CMK (cell line): Measurements from ENCODE around the gene DACT3.
A peak's percentile ranks its signal among the peaks of the same experiment; 100 is the strongest.

Experiments
- DNase-seq: peaks from one replicate; pipeline ENCODE4 v3.0.0-alpha.2; 2010; ENCODE audit warnings: low read depth

DACT3 gene, protein sequence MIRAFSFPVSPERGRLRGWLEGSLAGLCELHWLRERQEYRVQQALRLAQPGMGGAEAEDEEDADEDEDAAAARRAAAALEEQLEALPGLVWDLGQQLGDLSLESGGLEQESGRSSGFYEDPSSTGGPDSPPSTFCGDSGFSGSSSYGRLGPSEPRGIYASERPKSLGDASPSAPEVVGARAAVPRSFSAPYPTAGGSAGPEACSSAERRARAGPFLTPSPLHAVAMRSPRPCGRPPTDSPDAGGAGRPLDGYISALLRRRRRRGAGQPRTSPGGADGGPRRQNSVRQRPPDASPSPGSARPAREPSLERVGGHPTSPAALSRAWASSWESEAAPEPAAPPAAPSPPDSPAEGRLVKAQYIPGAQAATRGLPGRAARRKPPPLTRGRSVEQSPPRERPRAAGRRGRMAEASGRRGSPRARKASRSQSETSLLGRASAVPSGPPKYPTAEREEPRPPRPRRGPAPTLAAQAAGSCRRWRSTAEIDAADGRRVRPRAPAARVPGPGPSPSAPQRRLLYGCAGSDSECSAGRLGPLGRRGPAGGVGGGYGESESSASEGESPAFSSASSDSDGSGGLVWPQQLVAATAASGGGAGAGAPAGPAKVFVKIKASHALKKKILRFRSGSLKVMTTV

DNA sequence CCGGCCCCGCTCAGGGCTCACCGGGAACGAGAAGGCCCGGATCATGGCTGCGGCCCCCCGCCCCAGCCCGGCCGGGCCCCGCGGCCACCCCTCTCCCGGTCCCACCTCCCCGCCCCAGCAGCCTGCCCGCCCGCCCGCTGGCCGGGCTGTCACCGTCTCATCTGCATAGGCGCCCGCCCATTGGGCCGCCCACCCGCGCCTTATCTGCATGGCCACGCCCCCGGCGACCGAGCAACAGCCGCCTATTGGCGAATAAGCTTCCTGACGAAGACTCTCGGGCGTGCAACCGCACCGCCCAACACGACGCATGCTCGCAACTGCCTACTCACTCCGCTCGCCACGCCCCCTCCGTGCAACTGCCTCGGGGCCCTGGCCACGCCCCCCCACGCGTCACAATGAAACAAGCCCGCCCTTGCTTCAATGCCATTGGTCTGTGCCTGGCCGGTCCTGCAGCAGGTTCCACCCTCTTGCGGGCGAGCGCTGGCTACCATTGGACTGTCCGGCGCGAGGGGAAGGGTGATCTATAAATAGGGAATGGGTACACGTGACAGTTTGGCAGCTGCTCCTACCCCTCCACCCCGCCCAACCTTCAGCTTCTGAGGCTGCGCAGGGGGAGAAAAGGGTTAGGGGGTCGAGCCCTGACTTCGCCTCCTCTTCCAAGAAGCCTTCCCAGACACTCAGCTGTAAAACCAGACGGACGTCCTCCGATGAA is at the start of gene DACT3:
DACT3 (minus strand) TSS at position 163 of the 712 bp plus-strand sequence; CDS start at position 45, 118 bp downstream.
- peak; percentile 100 for DNase-seq

DNA sequence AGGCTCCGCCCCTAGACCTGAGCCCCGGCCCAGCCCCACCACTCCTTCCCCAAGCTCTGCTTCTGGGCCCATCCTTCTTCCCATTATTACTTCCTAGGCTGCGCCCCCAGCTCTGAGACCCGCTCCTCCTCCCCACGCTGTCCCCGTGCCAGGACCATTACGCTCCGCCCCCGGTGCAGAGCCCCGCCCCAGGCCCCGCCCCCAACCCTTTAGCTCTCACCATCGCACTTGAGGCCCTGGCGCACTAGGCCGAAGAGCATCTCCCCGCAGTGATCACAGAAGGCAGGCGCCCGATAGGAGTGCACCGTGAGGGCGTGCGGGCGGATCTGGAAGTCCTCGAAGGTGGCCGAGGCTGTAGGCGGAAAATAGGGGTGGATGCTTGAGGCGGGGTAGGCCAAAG is 49.7 kb upstream of the DACT3 start:
- no peak for DNase-seq

DNA sequence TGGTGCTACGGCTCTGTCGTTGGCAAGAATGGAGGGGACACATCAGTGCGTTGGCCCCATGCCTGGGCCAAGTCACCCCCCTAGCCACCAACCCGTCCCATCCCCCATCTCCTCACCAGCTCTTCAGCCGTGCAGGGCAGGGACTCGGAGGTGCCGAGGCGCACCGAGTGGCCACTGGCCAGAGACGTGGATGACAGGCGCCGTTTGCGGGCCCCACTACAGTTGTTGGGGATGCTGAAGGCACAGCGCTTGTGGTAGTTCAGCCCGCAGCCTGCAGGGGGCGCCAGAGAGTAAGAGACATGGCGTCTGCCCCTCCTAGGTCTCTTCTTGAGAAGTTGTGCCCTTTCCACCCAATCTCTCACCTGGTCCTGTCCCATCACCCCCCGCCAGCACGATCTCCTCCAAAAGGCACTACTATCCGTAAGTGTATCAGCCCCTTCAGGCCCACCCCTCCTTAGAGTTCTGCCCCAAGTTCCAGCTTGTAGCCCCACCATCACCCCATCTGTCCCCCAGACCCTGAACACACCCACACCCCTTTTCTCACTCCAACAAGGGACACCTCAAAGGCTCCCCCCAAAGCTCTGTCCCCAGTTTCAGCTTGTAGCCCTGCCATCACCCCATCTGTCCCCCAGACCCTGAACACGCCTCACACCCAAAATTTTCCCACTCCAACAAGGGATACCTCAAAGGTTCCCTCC is 43.5 kb upstream of the DACT3 start:
- no peak for DNase-seq

DNA sequence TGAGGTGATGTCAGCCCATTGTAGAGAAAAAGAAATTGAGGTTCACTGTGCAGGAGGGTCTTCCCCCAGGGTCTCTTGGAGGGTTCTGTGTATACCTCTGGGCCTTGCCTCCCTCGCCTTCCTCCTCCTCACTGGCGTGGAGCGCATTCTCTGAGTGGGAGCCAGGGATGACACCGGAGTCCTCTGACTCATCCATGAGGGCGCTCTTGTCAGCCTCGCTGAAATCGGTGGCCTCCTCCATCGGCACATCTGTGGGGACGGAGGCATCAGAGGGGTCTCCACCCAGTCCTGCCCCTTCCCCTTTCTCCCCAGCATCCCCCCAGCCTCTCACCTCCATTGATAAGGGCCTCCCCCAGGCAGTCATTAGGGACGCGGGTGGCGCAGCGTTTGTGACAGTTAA is 39.7 kb upstream of the DACT3 start:
- no peak for DNase-seq

DNA sequence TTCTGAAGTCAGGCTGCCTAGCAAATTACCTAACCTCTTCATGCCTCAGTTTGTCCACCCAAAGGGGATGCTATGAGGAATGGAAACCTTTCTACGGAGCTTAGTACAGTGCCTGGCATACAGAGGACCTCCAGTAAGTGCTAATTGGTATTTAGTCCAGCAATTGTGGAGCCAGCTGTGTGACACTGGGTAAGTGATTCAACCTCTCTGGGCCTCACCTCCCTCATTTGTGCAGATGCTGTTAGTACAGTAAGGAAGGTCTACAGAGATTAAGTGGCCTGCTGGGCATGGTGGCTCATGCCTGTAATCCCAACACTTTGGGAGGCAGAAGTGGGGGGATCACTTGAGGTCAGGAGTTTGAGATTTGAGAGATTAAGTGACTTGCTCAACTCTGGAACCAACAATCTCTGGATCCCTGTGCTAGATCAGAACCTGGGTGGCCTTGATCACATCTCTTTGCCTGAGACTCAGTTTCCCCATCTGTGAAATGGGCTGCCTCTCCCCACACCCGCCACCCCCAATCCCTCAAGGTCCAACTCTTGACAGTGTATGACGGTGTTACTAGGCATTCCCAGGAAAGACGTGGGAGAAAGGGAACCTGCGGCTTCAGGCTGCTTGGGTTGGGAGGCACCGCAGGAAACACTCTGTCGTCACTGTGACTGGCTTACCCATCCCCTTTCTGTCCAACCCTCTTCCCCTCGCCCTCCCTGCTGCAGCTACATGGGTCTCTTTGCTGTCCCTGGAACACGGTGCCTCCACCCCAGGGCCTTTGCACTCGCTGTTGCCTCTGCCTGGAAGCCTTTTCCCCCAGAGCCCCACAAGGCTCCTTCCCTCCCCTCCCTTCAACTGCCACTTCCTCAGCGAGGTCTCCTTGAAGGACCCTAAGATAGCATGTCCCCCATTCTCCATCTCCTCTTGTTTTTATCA is 37.7 kb upstream of the DACT3 start:
- DNase-seq, result no peak

DNA sequence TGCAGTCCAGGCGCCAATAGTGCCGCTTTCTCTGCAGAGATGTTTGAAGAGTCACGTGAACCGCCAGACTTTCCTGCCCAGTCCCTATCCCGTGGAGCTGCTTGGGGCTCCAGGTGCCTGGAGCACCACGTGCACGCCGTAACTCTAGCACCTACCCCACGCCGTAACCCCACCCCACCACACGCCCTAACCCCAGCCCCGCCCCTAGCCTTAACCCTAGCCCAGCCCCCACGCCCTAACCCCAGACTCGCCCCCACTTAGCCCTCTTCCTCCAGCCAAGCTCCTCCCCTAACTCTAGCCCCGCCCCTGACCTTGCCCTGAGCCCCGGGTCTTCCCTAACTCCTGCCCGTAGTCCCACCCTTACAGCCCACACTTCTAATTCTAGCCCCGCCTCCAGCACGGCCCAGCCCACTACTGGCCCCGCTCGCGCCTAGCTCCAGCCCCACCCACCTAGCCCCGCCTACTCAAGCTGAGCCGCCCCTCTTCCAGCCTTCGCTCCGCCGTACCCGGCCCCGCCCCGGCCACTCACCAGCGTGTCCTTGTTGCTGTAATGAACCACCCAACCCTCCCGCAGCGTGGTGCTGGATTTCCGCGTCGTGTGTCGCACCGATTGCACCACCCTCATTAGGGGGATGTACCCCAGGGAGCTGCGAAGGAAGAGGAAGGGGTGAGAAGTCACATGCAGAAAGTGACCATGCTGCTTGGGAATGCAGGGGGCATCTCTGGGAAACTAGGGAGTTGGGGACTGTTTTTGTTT is 36.4 kb upstream of the DACT3 start:
- peak; percentile 99 for DNase-seq

DNA sequence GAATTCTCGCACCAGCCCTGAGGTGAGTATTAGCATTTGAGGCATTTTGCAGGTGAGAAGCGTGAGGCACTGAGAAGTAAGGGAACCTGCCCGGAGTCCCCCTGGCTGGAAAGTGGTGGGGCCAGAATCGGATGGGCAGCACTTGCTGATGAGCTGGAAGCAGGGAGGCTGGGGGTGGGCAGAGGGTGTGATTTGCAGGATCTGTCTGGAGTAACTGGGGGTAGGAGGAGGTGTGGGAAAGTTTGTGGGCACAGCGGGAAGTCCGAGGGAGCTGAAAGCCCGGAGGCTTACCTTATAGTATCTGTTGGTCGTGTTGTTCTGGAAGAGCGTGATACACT is 35.9 kb upstream of the DACT3 start:
- DNase-seq, result no peak

DNA sequence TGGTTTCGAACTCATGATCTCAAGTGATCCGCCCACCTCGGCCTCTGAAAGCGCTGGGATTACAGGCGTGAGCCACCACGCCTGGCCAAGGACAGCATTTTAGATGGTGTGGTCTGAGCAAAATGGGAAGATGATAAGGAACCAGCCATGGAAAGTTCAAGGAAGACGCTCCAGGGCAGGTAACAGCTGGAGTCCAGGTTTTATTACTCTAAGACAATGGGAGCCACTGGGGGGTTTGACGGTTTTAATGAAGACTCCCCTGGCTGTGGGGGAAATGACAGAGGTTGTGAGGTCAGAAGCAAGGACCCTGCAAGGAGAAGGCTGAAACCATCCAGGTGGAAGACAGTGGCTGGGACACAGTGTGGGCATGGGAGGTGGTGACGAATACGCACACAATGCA is 35.1 kb upstream of the DACT3 start:
- no peak for DNase-seq

DNA sequence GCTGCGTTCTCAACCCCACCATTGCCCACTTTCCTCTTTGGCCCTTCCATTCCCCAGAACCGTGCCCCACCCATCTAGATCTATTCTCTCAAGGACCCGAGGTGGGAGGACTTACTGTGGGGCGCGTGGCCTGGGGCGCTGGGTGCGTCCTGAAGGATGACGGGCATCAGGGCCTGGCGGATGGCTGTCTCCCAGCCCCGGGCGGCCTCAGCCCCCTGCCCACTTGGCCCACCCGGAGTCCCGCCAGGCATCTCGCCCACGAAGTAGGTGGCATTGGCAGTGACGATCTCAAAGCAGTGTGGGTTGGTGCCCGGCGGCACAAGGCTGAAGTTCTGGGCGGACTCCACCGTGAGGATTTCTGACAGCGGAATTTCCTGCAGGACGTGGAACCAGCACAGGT is 32.8 kb upstream of the DACT3 start:
- DNase-seq, result no peak

DNA sequence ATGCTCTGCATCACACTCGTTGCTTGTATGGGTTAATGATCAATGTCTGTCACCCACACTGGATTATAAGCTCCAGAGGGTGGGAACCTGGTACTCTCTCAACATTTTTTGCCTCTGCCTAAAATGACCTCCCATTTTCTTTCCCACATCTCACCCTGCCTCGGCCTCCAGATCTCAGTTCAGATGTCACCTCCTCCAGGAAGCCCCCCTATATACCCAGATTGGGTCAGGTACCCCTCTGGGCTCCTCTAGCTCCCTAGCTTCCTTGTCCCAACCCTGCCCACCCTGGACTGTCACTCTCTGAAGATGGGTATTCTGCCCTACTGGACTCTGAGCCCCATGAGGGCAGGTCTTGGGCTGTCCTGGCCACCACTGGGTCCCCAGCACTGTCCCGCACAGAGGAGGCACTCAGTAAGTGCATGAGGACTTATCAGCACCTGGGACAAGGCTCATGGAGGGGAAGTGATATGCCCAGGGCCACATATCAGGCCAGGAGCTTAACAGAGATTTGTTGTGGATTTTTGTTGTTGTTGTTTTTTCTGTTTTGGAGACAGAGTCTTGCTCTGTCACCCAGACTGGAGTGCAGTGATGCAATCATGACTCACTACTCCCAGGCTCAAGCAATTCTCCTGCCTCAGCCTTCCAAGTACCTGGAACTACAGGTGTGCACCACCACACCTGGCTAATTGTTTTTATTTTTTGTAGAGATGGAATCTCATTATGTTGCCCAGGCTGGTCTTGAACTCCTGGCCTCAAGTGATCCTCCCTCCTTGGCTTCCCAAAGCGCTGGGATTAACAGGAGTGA is 32.1 kb upstream of the DACT3 start:
- DNase-seq, result no peak

DNA sequence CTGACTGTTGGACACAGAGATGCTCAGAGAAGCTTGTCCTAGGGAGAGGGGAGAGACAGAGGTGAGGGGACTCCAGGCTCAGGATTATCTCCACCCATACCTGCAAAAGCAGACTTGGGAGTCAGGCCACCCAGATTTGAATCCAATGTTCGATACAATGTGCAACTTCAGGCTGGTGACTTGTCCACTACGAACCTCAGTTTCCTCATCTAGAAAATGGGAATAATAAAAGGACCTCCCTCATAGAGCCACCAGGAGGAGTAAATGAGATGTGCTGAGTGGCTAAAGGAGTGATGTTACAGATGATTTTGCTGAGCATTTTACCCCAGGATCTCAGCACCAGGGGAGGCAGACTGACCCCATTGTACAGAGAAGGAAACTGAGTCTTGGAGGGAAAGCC is 31.0 kb upstream of the DACT3 start:
- DNase-seq, result no peak

DNA sequence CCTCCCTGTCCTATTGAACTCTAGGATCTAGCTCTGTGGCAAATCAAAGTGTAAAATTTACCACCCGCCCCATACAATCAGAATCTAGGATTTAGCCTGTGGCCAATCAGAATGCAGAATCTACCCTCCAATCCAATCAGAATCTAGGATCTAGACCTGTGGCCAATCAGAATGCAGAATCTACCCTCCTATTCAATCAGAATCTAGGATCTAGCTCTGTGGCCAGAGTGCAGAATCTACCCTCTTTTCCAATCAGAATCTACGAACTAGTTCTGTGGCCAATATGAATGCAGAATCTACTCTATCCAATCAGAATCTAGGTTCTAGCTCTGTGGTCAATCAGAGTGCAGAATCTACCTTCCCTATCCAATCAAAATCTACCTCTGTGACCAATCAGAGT is 30.1 kb upstream of the DACT3 start:
- no peak for DNase-seq

DNA sequence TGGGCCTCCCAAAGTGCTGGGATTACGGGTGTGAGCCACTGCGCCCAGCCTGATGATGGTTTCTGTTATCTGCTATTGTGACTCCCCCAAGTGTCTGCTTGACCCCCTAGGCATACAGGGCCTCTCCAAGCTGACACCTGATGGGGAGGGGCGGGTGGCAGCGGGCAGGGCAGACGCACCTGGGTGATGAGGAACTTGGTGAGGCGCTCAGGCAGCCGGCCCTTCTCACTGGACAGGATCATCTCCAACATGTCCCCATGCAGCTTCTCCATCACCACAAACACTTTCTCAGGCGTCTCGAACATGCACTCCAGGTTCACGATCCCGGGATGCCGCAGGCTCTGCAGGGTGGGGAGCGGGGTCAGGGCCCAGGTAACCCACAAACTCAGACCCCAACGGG is 28.4 kb upstream of the DACT3 start:
- no peak for DNase-seq

DNA sequence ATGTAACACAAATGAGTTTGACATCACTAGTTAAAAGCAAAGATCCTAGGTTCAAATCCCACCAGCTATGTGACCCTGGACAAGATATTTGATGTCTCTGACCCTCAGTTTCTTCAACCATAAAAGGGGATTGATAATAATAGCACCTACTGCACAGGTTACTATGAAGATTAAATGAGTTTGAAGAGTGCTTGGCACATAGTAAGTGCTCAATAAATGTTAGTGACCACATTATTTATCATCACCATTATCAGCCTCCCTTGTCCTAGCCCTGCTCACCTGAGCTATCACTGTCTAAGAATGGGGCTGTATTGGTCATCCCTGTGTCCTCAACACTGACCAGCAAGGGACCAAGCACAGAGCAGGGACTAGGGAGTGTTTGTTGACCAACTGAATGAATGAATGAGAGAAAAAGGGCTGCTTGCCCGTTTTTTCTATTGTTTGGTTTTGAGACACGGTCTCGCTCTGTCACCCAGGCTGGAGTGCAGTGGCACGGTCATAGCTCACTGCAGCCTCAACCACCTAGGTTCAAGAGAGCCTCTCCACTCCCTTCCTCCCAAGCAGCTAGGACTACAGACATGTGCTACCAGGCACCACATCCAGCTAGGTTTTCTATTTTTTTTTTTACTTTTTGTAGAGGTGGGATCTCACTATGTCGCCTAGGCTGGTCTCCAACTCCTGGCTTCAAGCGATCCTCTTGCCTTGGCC is 26.6 kb upstream of the DACT3 start:
- DNase-seq, result no peak

DNA sequence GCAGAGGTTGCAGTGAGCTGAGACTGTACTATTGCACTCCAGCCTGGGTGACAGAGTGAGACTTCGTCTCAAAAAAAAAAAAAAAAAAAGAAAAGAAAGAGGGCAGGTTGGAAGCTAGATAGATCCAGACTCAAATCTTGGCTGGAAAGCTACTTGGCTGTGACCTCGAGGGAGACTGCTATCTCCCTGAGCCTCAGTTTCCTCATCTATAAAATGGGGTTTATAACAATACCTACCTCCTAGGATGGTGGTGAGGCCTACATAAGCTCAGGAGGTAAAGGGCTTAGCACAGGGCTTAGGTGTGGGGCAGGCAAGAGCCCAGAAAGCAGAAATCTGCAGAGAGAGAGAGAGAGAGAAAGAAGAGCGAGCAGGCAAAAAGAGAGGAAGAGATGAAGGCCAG is 24.2 kb upstream of the DACT3 start:
- no peak for DNase-seq

DNA sequence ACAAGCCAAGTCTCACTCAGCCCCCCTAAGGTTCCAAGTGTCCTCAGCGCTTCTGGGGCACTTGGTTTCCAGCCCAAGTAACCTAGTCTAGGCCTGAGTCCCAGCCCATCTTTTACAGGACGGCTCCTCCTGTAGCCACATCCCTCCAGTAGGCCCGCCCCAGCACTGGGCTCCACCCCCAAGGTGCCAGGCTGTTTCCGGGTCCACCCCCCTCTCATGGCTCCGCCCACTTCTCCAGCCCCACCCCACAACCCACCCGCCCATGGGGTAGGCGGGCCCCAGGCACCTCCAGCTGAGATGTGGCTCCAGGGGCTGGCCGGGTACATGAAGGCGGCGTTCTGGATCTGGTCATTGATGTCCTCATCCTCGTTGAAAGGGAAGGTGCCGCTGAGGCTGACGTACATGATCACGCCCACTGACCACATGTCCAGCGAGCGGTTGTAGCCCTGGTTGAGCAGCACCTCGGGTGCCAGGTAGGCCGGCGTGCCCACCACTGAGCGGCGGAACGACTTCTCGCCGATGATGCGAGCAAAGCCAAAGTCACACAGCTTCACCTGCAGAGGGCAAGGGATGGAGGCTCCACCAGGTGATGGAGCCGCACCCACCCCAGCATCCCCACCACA is 17.2 kb upstream of the DACT3 start:
- DNase-seq, result no peak

DNA sequence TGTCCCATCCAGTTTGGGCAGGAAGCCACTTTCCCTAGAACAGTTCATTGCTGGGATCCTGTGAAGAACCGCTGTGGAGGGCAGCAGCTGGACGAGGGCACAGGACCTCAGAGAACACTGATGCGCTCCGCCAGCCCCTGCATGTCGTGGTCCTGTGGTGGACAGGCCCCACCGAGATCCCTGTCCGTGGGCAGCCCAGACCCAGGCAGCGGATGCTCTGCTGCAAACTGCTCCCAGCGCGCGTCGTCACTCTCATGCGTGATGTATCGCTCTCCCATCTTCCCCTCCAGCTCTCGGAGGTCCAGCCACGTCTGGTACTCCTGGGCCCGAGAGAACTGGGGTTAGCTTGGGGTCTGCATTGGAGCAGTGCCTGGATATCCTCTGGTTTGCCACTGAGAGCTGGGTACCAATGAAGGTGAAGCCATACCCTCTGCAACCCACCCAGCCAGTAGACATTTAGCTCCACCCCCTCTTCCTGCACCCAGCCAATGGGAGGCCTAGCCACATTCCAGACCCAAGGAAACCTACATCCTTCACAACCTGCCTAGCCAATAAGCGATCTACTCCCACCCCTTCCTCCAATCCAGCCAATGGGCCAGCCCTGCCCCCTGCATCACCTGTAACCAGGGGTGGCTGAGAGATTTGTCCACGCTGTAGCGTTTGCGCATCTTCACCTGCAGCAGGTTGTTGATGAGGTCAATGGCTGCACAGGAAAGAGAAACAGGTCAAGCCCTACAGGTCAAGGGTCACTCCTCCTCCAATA is 13.6 kb upstream of the DACT3 start:
- DNase-seq, result no peak

DNA sequence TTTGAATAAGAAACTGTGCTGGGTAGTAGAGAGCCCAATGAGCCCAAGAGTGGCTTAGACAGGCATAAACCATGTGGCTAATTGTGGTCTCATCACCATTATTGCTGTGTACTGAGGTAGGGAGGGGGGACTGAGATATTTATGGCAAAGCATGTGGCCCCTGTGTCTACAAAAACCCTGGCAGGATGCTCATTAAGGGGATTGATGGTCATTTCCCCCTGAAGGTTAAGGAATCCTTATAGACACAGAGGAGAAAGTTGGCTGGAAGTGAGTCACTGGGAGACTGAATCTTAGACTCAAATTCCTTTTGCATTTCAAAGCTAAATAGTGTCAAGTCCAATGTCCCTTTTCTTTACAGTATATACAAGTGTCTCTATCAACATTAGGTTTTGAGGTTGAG is 9.8 kb upstream of the DACT3 start:
- no peak for DNase-seq
